CD4-positive, alpha-beta T cell treated with Interleukin-6 at 100 ng/mL for 8 hours (primary cell): Measurements from ENCODE around the gene TESMIN.

Experiments
- DNase-seq: peaks from one replicate; pipeline ENCODE4 v3.0.0-alpha.2; 2020; ENCODE audit warnings: mixed read lengths, low spot score

The TESMIN gene

DNA sequence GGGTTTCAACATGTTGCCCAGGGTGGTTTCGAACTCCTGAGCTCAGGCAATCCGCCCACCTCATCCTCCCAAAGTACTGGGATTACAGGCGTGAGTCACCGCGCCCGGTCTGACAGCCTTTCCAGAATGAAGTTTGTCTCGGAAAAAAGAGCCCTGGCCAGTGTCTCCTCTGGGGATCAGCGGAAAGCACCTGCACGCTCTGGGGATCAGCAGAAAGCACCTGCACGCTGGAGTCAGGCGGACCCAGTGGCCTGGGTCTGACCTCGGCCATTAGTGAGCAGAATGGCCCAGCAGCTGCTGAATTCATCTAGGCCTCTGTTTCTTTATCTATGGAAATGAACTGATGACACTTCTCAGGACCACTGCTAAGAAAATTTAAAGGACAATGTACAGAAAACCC is 10.5 kb upstream of the TESMIN start:
- no peak for DNase-seq

DNA sequence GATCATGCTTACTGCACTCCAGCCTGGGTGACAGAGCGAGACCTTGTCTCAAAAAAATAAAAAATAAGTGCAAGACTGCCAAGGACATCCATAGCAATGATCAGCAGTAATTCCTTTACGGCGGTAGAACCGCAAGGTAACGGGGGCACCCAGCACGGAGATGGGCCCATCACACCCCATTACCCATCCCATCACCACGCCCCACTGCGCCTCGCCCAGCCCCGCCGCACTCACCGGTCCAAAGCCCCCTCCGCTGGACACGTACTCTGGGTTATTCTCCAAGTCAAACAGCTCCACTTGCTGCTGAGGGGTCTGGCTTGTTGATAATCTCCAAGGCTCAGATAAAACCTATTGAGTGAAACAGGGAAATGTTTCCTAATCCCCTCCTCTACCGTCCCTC is 8.7 kb upstream of the TESMIN start:
- no peak for DNase-seq

DNA sequence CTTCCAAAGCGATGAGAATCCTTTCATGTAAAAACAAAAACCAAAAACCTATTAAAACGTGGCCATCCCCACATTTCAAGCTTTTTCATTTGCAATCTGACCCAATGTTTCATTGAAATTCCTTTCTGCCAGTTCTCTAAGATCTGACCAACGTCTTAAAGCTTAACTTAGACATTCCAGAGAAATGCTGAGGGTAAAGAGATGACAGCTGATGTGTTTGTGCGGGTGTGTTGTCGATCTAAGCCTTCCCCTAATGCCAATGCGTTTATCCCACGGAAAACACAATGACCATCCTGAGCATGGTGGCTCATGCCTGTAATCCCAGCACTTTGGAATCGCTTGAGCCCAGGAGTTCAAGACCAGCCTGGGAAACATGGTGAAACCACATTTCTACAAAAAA is 6.4 kb upstream of the TESMIN start:
- no peak for DNase-seq

- no peak for DNase-seq
Observed at GRCh38 chr11:68756171-68756766, 4.9 kb upstream of the TESMIN start.

DNA sequence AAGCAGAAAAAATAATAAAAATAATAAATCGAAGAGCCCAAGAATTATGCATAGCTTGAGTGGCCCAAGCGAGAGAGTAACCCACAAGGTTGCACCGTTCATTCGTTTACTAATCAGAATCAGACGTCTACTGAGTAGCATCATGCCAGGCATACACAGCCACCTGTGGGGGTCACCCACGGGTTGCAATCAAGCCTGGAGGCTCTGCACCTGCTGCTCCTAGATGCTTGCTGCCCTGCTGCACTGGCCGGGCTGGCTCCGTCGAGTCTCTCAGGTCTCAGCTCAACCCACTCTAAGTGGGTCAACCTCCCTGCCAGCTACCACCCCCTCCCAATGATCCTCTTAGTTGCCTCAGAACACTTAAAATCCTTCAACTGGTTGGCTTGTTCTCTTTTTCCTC is 2.0 kb upstream of the TESMIN start:
- DNase-seq: no peak

DNA sequence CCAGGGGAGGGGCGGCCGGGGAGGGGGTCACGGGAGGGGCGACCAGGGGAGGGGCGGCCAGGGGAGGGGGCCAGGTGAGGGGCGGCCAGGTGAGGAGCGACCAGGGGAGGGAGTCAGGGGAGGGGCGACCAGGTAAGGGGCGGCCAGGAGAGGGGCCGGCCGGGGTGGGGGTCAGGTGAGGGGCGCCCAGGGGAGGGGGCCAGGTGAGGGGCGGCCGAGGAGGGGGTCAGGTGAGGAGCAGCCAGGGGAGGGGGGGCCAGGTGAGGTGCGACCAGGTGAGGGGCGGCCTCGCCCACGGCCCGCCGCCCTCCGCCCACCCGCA is 355 bp downstream of the TESMIN start:
- DNase-seq: no peak

DNA sequence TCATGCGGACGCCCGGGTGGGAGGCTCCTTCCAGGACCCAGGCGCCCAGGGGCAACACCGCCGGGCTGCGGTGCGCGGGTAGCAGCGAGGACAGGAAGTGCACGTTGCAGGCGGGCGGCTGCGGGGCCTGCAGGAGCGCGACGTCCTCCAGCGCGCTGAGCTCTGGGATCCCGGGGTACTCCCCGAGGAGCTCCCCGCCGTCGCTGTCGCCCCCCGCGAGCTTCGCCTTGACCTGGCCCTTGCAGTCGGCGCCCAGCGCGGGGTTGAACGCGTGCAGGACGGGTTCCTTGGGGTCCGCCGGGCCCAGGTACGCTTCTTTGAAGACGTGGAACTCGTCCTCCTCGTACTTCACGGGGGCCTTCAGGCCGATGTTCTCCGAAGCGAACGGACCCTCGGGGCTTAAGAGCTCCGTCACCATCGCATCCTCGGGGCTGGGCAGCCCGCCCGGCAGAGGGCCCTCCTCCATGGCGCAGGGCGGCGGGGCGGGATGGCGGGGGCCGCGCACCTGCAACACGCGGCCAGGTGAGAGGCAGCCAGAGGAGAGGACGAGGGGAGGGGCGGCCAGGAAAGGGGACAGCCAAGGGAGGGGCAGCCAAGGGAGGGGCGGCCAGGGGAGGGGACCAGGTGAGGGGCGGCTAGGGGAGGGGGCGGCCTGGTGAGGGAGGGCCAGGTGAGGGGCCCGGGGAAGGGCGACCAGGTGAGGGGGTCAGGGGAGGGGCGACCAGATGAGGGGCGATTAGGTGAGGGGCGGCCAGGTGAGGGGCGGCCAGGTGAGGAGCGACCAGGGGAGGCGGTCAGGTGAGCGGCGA is 921 bp downstream of the TESMIN start:
- no peak for DNase-seq

- no peak for DNase-seq
Observed at GRCh38 chr11:68749229-68750123, 1.8 kb downstream of the TESMIN start.

DNA sequence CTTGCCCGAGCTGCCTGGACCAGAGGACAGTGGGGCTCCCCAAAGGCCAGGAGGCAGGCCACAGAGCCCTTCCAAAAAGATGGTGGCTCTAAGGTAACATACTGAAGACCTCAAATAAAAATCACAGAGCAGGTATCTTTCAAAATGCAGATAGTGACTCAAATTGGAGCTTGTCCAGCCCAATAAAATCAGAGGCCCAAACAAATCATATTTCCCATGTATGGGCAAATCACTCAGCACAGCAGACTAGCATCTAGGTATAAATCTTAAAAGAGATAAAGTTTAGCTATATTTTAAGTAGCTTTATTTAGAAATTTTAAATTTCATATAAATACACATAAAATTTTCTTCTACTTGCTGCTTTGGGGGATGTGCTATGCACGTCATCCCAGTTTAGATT is 3.3 kb downstream of the TESMIN start:
- DNase-seq: no peak

- DNase-seq: no peak
Observed at GRCh38 chr11:68743539-68743938, 7.8 kb downstream of the TESMIN start.

GRCh38 chr11:68741463-68741862 is 9.9 kb downstream of the TESMIN start:
- DNase-seq: no peak

DNA sequence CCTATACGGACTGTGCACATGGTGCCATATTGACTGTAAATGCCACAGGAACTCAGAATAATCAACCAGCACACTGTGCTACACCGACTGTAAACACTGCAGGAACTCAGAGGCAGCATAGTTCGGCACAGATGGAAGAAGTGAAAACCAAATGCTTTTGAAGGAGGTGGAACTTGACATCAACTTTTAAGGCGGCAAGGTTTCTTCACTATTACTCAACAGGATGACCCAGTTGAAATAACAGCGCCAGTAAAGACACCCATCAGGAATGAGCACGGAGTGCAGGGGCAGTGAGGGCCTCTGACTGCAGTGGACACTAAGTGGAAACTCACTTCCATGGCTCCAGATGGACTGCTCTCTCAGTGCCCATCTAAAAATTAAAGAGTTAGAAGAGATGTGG is 15.7 kb downstream of the TESMIN start:
- no peak for DNase-seq

- DNase-seq: no peak
Observed at GRCh38 chr11:68735125-68735524, 16.2 kb downstream of the TESMIN start.

- no peak for DNase-seq
Observed at GRCh38 chr11:68734111-68734510, 17.2 kb downstream of the TESMIN start.

DNA sequence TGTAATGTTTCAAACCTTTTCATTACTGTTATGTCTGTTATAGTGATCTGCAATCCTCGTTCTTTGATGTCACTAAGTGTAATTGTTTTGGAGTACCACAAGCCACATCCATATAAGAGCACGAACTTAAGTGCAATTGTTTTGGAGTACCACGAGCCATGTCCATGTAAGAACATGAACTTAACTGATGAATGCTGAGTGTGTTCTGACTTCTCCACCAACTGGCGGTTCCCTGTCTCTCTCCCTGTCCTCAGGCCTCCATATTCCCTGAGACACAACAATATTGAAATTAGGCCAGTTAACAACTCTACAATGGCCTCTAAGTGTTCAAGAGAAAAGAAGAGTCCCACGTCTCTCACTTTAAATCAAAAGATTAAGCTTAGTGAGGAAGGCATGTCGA is 23.5 kb downstream of the TESMIN start:
- DNase-seq: no peak

GRCh38 chr11:68724293-68724692 is 27.0 kb downstream of the TESMIN start:
- DNase-seq: no peak

DNA sequence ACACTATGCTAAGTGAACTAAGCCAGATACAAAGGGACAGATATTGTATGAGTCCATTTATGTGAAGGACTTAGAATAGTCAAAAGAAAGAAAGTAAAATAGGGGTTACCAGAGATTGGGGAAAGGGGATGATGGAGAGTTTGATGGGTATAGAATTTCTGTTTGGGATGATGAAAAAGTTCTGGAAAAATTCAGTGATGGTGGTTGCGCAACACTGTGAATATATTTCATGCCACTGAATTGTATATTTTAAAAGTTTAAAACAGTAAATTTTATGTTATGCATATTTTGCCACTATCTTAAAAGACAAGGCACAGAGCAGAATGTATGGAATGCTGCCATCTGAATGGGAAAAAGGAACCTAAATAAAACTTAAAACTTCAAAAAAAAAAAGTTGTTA is 29.2 kb downstream of the TESMIN start:
- DNase-seq: no peak

- no peak for DNase-seq
Observed at GRCh38 chr11:68721075-68721474, 30.2 kb downstream of the TESMIN start.

DNA sequence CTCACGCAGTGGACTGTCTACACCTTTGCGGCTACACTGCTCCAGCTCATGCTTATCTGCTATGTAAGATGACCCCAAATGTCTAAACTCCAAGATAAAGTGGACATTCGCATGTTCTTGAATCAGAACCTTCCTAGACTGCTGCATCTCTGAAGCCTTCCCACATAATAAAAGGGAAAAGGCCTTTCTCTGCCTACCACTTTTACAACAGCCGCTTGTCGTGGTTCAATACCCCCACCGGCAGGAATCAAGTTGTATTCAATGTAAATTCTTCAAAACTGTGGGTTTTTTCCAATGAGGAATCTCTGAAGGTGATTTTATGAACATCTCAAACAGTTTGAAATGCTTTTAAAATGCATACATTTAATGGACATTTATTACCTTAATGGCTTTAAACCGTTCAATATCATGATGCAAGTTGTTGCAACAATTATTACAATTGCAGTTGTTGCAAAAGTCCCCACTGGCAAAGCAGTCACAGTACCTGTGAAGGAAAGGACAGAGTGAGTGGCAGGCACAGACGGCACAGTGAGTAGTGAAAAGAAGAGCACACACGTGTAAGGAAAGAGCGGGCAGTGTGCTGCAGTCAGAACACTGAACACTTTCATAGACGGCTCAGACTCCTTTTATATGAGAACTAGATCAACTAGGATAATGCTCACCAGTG is 35.7 kb downstream of the TESMIN start:
- no peak for DNase-seq

GRCh38 chr11:68714060-68714856 is 37.1 kb downstream of the TESMIN start:
- no peak for DNase-seq

- DNase-seq: no peak
Observed at GRCh38 chr11:68711114-68711513, 40.2 kb downstream of the TESMIN start.

- DNase-seq: no peak
Observed at GRCh38 chr11:68710409-68710808, 40.9 kb downstream of the TESMIN start.
